Muscle of arm (tissue), 12 donors: Measurements from ENCODE around the gene PRELID3B. TPM values are rescaled to one million over a fixed set of nuclear protein-coding genes. Genes with fewer than 3 reads are reported as not detected.
"Not testable (repeated sequence)": the region's sequence is repeated elsewhere in the genome, so short reads cannot be mapped to it uniquely, and the experiment has no call there.

Source experiments
- DNase-seq: peaks from one replicate; pipeline ENCODE4 v3.0.0-alpha.2; 2013
- polyA plus RNA-seq, 12 donors: library from polyadenylated mRNA; unstranded; fragments of 120-200 nt; gene quantifications; one replicate each; pipeline ENCODE4 v1.2.1, GENCODE V29; 2013; ENCODE audit not compliant: insufficient read length in 12 of 12

The PRELID3B gene
- polyA plus RNA-seq, 12 donors = 41.2 to 1,582 (median 52.9) TPM

DNA sequence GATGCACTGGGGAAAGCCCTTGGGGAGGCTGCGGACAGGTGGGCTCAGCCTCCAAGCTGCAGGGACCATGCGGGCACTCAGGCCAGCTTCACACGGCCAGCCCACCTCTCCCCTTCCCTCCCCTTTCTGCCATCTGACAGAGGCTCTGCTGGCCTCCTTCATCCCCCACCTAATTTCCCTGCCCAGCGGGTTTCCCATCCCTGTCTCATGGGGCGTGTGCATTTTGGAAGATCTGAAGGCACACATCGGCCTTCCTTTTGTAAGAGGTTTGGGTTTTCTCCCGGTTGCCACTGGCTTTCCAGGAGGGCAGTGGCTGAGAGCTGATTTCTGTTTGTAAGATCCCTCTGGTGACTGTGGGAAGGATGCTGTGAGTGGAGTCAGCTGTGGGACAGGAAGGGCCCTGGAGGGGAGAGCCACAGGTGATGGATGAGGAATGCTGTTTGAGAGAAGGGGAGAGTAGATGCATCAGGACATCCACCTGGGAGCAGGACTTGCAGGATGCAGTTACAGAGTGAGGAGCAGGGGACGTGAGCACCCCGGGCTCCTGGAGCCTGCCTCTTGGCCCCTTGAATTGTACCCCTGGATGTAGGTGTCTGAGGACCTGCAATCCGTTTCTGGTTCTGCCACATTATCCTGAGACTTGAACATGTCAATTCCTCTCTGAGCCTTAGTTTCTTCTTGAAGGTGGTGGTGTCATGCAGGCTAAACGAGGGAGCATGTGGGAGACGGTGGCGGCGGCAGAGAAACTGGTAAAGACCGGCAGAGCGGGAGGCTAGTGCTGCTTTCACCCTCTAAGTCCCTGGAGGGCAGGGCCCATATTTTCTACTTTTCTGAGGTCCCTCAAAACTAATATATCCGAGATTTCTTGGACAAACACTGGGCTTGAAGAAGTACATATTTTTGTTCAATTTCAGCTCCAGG lies 29.3 kb downstream of the PRELID3B start:
- no peak for DNase-seq

DNA sequence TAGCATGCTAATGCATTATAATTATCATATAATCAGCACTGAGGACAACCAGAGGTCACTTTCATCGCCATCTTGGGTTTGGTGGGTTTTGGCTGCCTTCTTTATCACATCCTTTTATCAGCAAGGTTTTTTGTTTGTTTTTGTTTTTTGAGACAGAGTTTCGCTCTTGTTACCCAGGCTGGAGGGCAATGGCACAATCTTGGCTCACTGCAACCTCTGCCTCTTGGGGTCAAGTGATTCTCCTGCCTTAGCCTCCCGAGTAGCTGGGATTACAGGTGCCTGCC lies 30.8 kb downstream of the PRELID3B start:
- not testable (repeated sequence) for DNase-seq

DNA sequence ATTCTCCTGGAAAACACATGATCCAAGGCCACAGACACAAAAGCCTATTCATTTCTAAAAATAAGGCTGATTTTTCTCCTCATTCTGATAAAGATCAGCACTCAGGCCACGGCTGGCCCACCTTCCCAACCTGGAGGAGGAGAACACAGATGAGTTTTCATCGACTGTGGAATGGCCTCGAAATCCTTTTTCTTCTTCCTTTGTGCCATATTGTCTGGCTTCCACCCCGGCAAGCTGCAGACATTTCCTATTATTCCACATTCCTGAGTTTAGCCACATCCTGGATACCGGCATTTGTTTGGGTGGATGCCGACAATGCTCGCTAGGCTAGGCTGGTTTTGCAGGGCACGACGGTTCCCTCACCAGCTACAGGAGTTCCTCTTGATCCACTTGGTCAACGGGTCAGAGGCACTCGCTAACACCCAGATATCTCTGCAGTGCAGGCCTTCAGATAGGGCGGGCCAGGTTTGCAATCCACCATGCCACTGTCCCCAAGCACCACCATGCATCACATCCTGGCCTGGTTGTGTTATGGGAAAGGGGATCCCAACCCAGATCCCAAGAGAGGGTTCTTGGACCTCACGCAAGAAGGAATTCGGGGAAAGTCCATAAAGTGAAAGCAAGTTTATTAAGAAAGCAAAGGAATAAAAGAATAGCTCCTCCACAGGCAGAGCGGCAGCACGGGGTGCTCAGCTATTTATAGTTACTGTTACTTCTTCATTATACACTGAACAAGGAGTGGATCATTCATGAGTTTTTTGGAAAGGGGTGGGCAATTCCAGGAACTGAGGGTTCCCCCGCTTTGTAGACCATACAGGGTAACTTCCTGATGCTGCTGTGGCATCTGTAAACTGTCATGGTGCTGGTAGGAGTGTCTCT lies 31.4 kb downstream of the PRELID3B start:
- DNase-seq = no peak

DNA sequence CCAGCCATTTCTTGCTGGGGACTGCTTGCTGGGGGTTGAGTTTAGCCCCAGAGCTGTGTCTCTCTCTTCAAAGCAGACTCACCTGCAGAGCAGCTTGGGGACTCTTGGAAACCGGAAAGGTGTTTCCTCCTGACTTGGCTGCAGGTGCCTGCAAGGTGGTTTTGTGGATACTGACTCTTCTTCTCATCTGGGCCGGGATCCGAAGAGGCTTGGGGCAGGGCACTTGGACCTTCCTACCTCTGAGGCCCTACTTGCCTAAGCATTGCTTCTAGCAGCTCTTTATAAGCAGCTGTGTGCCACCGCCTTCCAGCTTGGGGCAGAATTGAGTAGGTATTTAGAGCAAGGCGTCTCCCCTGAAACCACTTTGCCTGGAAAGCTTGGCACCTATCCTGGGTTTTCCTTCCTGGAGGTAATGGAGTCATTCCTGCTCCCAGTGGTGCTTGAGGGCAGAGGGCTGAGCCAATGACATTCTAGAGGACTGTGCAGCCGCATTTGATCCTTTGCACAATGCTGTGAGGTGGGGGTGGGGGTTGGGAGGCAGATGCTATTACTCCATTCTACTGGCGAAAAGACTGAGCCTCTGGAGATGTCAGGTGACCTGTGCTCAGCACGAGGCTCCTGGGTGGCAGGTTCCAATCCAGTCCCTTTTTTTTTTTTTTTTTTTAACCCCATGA lies 32.1 kb downstream of the PRELID3B start:
- DNase-seq = no peak

DNA sequence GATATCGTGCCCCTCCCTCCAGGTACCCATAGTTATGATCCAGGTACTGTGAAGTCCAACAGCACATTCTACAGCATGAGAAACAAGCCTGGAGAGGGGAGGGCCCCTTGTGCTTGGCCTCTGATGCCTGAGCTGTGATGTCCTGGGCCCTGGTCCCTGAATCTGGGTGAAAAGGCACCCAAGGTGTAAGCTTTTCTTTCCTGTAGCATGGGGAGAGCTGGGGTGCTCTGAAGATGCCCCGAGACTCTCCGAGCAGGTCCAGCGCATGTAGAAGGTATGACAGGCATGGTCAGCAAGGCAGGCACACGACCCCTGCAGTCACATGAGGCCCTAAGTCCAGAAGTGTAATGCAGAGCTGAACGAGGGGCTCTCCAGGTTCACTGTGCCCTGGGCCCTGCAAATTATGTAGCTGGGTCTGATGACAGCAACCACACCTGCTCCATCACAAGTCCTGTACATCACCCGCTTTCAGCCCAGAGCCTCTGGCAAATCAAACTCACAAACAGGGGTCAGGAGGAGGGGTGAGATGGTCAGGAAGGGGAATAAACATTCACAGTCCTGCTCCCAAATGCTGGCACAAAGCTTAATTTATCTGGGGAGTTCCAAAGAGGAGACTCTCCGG lies 33.8 kb downstream of the PRELID3B start:
- DNase-seq = no peak

DNA sequence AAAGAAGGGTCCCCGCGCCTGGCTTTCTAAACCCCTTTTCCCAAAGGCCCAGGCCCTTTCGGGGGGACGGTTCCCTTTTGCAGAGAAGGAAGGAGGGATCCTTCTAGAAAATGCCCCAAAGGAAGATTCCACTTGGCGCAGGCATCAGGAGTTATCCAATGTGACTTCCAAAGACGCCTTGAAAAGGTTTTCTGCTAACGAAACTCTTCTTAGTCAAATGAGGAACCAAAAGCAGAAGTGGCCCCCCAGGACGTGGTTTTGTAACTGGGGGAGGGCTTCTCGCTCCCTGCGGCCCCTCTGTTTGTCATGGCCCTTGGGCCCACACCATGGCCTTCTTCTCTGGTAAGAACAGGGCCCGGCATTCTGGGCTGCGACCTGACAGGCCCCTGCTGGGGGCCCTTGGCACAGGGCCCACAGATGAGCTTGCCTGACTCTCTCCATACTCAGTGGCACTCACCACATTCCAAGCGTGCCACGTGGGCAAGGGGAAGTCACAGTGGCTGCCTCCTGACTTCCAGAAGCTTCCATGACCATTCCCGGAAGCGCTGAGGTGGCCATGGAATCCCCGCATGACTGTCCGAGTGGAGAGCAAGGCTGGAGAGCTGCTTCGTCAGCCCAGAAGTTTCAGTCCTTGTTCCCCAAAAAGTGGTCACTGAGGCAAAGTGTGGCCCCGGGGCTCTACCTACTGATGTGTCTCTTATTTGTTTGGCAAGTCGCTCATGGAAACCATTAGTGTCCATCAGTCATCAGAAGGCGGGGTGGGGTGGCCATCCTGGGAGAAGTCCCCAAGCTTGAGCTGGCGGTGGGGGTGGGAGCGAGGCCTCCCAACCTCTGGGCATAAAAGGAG lies 34.7 kb downstream of the PRELID3B start:
- no peak for DNase-seq

DNA sequence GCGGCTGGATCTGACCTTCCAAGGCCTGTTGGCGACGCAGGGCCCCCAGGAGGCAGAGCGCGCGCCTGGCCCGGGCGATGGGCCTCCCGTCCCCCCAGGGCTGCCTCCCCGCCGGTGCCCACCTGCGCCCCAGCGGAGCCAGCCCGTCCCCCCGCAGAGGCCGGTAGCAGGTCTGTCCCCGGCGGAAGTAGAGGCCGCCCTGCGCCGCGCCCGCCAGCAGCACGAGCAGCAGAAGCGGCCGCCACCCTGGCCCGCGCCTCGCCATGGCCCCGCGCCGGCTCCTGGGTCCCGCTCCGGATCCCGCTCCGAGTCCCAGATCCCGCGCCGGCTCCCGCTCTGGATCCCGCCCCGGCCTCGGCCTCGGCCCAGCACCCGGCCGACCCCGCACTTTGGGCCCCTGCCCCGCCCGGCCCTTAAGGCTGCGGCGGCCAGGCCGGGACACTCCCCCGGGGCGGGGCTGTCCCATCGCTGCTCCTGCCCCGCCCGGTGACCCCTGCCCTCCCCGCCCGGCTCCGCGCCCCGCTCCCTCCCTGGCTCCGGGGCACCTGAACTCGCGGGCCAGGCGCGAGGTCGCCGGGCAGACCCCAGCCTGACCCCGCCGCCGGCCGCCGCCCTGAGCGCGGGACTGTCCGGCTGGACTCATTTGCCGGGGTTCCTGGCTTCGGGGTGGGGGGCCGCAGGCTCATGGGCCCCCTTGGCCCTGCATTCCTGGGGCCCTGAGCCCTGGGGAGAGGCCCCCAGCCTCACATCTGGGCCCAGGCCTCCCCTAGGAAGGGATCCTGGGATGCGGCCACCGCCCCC lies 35.5 kb downstream of the PRELID3B start, which contains the start of gene CTSZ:
CTSZ (minus strand) TSS at position 391 of the 801 bp plus-strand sequence; CDS start at position 265, 126 bp downstream.
- no peak for DNase-seq

DNA sequence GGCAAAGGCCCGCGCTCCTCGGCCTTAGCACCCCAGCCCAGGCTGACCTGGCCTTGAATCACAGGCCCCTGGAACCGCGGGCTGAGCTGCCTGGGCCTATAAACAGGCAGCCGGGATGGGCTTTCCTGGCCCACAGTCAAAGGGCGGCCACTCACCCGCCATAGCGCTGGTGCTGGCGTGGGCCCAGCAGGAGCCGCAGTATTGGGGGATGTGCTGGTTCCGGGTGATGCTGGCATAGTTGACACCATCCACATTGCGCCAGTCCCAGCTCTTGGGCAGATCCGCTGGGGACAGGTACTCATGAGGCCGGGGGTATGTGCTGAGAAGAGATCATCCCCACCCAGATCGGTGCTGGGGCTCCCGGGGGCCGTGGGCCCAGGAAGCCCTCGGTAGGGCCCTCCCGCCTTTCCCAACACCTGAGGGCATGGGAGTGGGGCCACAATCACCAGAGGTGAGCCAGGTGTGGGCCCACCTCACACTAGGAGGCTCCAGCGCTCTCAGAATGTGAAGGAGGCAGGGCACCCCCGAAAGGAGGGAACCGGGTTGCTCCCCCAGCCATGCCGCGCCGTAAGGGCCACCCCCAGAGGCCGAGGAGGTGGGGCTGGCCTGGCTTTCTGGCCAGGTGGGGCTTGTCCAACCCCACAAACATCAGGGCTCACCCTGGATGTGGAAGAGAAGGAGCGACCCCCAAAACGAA lies 36.3 kb downstream of the PRELID3B start:
- DNase-seq = no peak

DNA sequence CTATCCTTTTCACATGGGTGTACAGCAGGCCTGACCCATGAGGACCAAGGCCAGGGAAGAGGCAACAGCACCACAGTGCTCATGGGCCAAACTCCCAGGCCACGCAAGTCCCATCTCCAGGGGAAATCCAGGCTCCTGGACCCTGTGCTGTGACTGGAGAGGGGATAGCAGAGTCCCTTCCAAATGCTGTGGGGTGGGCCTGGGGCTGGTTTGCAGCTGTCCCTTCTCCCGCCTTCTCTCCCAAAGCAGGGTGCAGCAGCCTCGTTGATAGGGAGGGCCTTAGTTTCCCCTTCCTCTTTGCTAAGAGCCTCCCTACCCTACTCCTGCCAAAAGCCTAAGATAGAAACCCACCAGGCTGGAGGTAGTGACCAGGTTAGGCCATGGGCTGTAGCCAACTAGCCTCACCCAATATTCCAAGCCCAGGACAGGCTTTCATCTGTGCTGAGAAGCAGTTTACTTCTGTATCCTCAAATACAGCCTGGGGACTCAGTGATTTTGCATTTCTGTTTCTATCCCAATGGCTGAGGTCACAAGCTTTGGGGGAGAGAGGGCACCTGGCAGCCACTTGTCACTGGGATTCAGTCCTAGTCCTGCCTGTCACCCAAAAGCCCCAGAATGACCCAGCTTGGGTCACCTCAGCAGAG lies 36.9 kb downstream of the PRELID3B start:
- no peak for DNase-seq

DNA sequence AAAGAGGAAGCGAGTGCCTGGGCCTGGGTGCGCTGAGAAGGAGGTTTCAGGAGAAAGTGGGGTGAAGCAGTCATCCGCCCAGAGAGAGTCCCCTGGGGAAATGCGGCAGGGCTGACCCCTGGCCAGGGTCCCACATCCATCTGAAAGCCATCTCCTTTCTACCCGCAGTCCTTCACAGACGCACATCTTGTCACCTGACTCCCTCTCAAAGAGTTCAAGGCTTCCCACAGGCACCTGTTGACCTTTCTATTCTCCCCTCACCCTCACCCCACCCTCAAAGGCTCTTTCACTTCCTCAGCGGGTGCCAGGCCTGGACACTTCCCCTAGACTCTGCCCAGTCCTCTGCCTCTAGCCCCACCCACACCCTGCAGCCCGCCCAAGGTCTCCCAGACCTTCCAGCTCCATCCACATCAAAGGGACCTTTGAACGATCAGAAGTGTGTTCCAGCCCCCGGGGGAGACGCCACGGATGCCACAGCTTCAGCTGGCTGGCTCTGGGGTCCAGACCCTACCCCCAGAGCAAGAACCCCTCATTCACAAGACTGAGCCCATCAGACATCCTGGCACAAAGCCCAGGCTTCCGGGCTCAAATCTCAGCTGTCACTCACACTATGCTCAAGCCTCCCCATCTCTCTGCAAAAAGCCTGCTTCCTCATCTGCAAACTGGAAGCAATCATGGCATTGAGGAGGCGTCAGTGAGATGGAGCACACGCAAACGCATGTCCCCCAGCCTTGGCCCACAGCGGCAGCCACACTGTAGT lies 37.6 kb downstream of the PRELID3B start:
- no peak for DNase-seq

DNA sequence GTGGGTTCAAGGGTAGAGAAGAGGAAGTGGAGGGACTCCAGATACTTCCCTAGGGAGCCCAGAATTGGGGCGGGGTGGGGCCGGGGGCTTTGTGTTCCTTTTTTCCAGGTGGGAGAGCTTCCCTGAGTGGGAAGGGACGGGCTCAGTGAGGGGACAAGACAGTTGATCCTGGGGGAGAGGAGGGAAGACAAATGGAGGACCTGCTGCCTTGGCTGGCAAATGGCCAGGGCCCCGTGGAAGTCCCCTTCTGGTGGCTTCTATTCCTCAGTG lies 38.2 kb downstream of the PRELID3B start:
- DNase-seq = no peak

DNA sequence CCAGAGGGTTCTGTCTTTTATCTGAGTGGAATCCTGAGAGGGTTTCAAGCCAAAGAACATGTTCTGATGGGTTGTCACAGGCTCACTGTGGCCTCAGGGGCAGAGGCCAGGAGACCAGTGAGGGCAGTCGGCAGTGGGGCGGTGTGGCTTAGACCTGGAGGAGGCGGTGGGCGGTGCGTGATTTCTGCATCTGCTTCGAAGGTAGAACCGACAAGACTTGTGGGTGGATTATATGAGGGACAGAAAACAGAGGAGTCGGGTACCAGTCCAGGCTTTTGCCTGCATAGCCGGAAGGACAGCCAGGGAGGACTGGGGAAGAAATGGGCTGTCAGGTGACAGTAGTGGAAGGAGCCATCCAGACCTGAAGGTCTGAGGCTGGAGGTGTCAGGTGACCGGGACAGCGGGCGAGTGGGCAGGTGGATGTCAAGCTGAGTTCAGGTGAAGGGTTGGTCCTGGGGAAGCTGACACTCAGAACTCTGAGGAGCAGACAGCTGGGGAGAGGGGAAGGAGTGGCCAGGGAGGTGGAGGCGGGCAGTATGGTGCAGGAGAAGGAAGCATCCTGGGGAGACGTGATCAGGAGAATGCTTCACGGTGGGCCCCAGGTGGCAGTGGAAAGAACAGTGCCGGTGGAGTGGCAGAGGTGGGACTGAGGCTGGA lies 38.6 kb downstream of the PRELID3B start:
- DNase-seq = no peak

DNA sequence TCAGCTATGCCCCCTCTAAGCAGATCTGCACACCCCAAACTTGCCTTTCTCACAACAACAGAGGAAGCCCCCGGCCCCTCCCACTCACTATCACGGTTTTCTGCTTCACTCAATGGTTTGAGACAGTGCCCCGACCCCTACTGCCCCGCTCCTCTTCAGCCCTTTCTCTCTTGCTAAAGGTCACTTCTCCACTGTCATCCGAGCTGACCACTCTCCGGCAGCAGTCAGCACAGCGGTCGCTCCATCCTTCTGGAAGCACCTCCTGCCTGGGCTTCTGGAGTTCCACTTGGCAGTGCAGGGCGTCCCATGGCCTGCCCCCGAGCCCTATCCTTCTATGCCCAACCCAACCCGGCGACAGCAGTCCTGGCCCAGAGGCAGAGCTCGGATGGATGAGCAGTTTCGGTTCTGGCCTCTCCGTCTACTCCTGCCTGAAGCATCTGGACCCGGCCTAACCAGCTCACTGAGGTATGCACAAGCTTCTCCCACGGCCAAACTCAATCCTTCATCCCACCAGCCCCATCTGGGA lies 39.6 kb downstream of the PRELID3B start:
- DNase-seq = no peak

DNA sequence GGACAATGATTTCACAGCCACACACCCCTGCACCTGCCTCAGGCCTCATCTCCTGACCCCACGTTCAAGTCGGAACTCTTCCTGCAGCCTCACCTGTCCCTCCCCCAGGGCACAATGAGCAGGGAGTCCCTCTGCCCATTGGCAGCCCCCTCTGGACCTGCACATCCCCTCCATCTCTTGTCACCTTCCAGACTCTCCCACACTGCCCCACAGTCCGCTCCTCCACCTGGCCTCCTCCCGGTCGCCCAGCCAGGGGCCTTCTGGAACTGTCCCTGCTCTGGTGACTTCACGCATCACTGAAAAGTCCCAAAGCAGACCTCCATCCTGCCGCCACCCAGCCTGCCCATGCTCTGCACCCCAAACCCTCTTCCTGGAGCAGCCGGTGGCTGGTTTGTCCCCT lies 40.2 kb downstream of the PRELID3B start:
- DNase-seq = no peak

DNA sequence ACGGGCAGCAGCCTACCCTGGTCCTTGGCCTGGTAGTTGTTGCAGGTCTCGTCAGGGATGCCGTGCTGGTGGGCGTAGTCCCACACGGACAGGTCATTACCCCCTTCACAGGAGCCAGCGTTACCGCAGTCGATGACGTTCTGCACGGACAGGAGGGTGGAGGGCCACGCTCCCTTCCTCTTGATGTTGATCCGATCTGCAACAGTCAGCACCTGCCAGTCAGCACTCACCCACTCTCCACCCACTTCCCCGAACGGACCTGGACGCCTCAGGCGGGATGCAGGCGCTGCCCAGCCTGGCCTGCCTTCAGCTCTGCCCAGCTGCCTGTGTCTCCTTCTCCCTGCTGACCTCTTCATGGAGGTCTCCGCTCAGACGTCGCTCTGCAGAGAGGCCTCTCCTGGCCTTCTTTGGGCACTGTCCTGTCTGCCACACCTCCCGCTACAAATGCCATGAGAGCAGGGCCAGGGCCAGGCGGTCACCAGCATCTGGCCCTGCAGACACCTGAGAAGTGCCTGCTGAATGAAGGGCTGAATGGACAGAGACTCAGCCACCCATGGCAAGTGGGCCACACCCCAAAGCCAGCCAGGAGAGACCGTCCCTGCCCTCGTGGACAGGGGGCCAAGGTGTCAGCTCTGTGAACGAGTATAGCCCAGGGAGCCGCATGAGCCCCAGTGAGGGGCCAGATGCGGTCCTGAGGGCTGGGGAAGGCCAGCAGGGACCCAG lies 41.0 kb downstream of the PRELID3B start:
- DNase-seq = no peak

DNA sequence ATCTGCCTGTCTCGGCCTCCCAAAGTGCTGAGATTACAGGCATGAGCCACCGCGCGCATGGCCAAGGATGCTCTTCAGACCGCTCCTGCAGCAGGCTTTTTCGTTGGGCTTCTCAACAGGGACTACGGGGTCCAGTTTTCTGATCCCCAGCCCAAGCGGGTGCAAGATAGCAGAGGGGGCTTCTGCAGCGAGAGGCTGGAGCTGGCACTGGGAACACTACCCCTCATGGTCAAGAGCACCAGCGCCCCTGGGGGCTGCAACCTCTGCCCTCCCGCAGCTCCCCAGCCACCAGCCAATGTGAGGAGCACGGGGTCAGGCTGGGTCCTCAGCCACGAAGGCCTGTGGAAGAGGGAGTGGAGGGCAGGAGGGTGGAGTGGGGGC lies 41.5 kb downstream of the PRELID3B start:
- no peak for DNase-seq

DNA sequence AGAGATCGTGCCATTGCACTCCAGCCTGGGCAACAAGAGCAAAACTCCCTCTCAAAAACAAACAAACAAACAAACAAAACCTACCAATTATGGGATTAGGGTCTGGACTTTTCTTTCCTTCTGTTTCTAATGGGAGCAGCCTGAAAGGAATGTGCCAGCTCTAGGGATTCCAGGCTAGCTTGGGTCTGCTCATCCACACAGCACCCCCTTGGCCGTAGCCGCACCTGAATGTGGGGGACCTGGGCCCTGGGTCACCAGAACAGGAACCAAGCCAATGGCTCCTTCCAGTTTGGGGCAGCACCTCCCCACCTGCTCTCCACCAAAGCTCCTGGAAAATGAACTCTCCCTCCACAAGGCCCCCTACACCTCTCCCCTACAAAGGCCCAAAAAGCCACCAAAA lies 42.3 kb downstream of the PRELID3B start:
- no peak for DNase-seq
